ENCODE measurements around the gene TUBGCP6.

Gene TUBGCP6

GRCh38 chr22:50224071-50224470 is 20.8 kb downstream of the TUBGCP6 start:
- TF ChIP-seq CTCF (IDR thresholded peaks at IDR 0.05; ENCODE audit: borderline replicate concordance, extremely low read depth, low read length, poor library complexity, severe bottlenecking): no peak
- no peak for TF ChIP-seq EZH2 (IDR thresholded peaks at IDR 0.05; ENCODE audit: borderline replicate concordance, low read depth, low read length, severe bottlenecking)
- no peaks in the 10 kb centered on the region for H3K27me3 ChIP-seq (ENCODE audit: insufficient read depth, low read length, poor library complexity)
- H3K4me2 ChIP-seq (ENCODE audit: insufficient read depth, low read length): no peak overlapping the region
- no peak overlapping the region for H3K9ac ChIP-seq (ENCODE audit: low read depth, low read length)
- no peak for DNase-seq
- no peak overlapping the region for H3K4me3 ChIP-seq (ENCODE audit: low read depth in 1 of 2, low read length in 2 of 2)
- no peak overlapping the region for H3K27ac ChIP-seq (ENCODE audit: low read length)
- no peaks in the 10 kb centered on the region for H3K4me1 ChIP-seq (ENCODE audit: insufficient read depth, low read length)
- 0 out of 2 replicates have a peak, but pooled peaks cover under 1% of the 10 kb centered on the region for H3K79me2 ChIP-seq (ENCODE audit: insufficient read depth, low read length)
- peaks cover 87% of the 10 kb centered on the region for H3K36me3 ChIP-seq (ENCODE audit: insufficient read depth, low read length)
- H2AFZ ChIP-seq (ENCODE audit: low read depth, low read length): no peak overlapping the region
- H4K20me1 ChIP-seq (ENCODE audit: insufficient read depth, low read length): peaks cover 51% of the 10 kb centered on the region
- no peaks in the 10 kb centered on the region for H3K9me3 ChIP-seq (ENCODE audit: insufficient read depth, low read length, severe bottlenecking)
- ATAC-seq (ENCODE audit: insufficient read depth, low read depth): no peak

- Histone ChIP-seq H3K4me2 (ENCODE audit: insufficient read depth, low read length) (no peak overlapping the region), H3K36me3 (ENCODE audit: insufficient read depth, low read length) (peaks cover 92% of the 10 kb centered on the region), H4K20me1 (ENCODE audit: insufficient read depth, low read length) (peaks cover 54% of the 10 kb centered on the region), H3K27ac (ENCODE audit: low read length) (no peak overlapping the region), H3K9me3 (ENCODE audit: insufficient read depth, low read length, severe bottlenecking) (no peaks in the 10 kb centered on the region), H3K79me2 (ENCODE audit: insufficient read depth, low read length) (no peaks in the 10 kb centered on the region), H2AFZ (ENCODE audit: low read depth, low read length) (no peak overlapping the region), H3K9ac (ENCODE audit: low read depth, low read length) (no peak overlapping the region), H3K27me3 (ENCODE audit: insufficient read depth, low read length, poor library complexity) (no peaks in the 10 kb centered on the region), H3K4me1 (ENCODE audit: insufficient read depth, low read length) (no peaks in the 10 kb centered on the region), H3K4me3 (ENCODE audit: low read depth in 1 of 2, low read length in 2 of 2) (no peak overlapping the region)
- ATAC-seq (ENCODE audit: insufficient read depth, low read depth) (no peak), DNase-seq (no peak)
- TF ChIP-seq CTCF (IDR thresholded peaks at IDR 0.05; ENCODE audit: borderline replicate concordance, extremely low read depth, low read length, poor library complexity, severe bottlenecking) (no peak), EZH2 (IDR thresholded peaks at IDR 0.05; ENCODE audit: borderline replicate concordance, low read depth, low read length, severe bottlenecking) (no peak)
These were observed 22.3 kb downstream of the TUBGCP6 start for GRCh38 chr22:50222508-50222907.

GRCh38 chr22:50221410-50222300 is 23.2 kb downstream of the TUBGCP6 start:
- no peak overlapping the region for H2AFZ ChIP-seq (ENCODE audit: low read depth, low read length)
- ATAC-seq (ENCODE audit: insufficient read depth, low read depth) (no peak), DNase-seq (no peak)
- H3K79me2 ChIP-seq (ENCODE audit: insufficient read depth, low read length): no peaks in the 10 kb centered on the region
- peaks cover 54% of the 10 kb centered on the region for H4K20me1 ChIP-seq (ENCODE audit: insufficient read depth, low read length)
- TF ChIP-seq CTCF (IDR thresholded peaks at IDR 0.05; ENCODE audit: borderline replicate concordance, extremely low read depth, low read length, poor library complexity, severe bottlenecking) (peak; percentile 33), EZH2 (IDR thresholded peaks at IDR 0.05; ENCODE audit: borderline replicate concordance, low read depth, low read length, severe bottlenecking) (no peak)
- H3K27ac ChIP-seq (ENCODE audit: low read length): no peak overlapping the region
- H3K4me2 ChIP-seq (ENCODE audit: insufficient read depth, low read length): no peak overlapping the region
- no peak overlapping the region for H3K4me3 ChIP-seq (ENCODE audit: low read depth in 1 of 2, low read length in 2 of 2)
- H3K27me3 ChIP-seq (ENCODE audit: insufficient read depth, low read length, poor library complexity): no peaks in the 10 kb centered on the region
- H3K9ac ChIP-seq (ENCODE audit: low read depth, low read length): no peak overlapping the region
- H3K36me3 ChIP-seq (ENCODE audit: insufficient read depth, low read length): peaks cover 93% of the 10 kb centered on the region
- H3K9me3 ChIP-seq (ENCODE audit: insufficient read depth, low read length, severe bottlenecking): no peaks in the 10 kb centered on the region
- H3K4me1 ChIP-seq (ENCODE audit: insufficient read depth, low read length): no peaks in the 10 kb centered on the region
